Measurements from ENCODE around the gene ARHGAP35. TPM values are rescaled to one million over a fixed set of nuclear protein-coding genes. Genes with fewer than 3 reads are reported as not detected.

Gene ARHGAP35
- total RNA-seq, 1 experiment from 2014 or later = 64.1 TPM

- Histone ChIP-seq H3K9me3 (ENCODE audit: control insufficient read depth, insufficient read depth, low read depth, low read length) (no peaks in the 10 kb centered on the region), H3K4me1 (ENCODE audit: control insufficient read depth, insufficient read depth, low read length) (no peaks in the 10 kb centered on the region), H3K36me3 (ENCODE audit: control insufficient read depth, insufficient read depth, low read length) (no peaks in the 10 kb centered on the region), H3K27ac (ENCODE audit: low read length) (no peak overlapping the region), H3K4me3 (ENCODE audit: low read depth in 2 of 2, low read length in 2 of 2) (no peak overlapping the region), H3K27me3 (ENCODE audit: control insufficient read depth, insufficient read depth, low read length) (no peaks in the 10 kb centered on the region)
- CTCF ChIA-PET = no interaction called here
- ATAC-seq (no peak), DNase-seq (ENCODE audit: low read depth, low spot score) (no peak)
- TF ChIP-seq SIN3A (IDR thresholded peaks at IDR 0.05; ENCODE audit: borderline replicate concordance, insufficient read depth, low read depth, low read length) (no peak), POLR2AphosphoS5 (IDR thresholded peaks at IDR 0.05; ENCODE audit: low read depth, low read length) (no peak), CTCF (IDR thresholded peaks at IDR 0.05) (no peak), TCF7L2 (IDR thresholded peaks at IDR 0.05; ENCODE audit: low read depth, low read length) (no peak), REST (IDR thresholded peaks at IDR 0.05; ENCODE audit: insufficient read depth in 1 of 2, low read depth in 2 of 2, low read length in 1 of 2) (no peak)
- BruUV-seq (replicated peaks) = no TSS peak
- in situ Hi-C loops (cut with HindIII; ENCODE audit: low pct_unique_long_range_greater_than_20kb, low sequenced_read_pairs) = no loop called here
- POLR2A ChIA-PET = no interaction called here
- intact Hi-C loops (cut with micrococcal nuclease; ENCODE audit: unreplicated experiment) = no loop called here
Observed at GRCh38 chr19:46815833-46816627, 44.8 kb upstream of the ARHGAP35 start.

DNA sequence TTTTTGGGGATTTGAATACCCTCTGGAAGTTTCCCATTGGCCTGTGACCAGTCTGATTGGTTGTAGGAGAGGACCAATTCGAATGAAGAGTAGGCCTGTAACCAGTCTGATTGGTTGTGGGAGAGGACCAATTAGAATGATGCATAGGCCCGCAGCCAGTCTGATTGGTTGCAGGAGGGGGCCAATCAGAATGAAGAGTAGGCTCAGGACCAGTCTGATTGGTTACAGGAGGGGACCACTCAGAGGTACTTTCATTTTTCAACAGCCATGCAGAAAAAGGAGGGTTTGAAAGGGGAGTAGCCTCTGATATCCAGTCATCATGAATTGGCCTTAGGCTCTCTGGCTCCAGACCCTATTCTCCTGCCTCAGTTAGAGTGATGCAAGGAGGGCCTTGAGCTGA lies 42.0 kb upstream of the ARHGAP35 start:
- DNase-seq (ENCODE audit: low read depth, low spot score) = no peak
- POLR2A ChIA-PET = interaction anchor here (0.6 kb wide), 2 partner anchors 9 to 15 kb away, joined by 4 read pairs; no protein-coding TSS in a partner anchor

More for the DNA sequence above, 42.0 kb upstream of the ARHGAP35 start:
- in situ Hi-C loops (cut with HindIII; ENCODE audit: low pct_unique_long_range_greater_than_20kb, low sequenced_read_pairs) = no loop called here
- CTCF ChIA-PET = interaction anchor here (0.5 kb wide), 1 partner anchor 29 kb away, joined by 3 read pairs; no protein-coding TSS in a partner anchor
- no peak for ATAC-seq
- BruUV-seq (replicated peaks) = no TSS peak
- no peaks in the 10 kb centered on the region for H3K9me3 ChIP-seq (ENCODE audit: control insufficient read depth, insufficient read depth, low read depth, low read length)
- H3K27me3 ChIP-seq (ENCODE audit: control insufficient read depth, insufficient read depth, low read length) = no peaks in the 10 kb centered on the region
- H3K4me1 ChIP-seq (ENCODE audit: control insufficient read depth, insufficient read depth, low read length) = no peaks in the 10 kb centered on the region
- H3K4me3 ChIP-seq (ENCODE audit: low read depth in 2 of 2, low read length in 2 of 2) = no peak overlapping the region
- TF ChIP-seq TCF7L2 (IDR thresholded peaks at IDR 0.05; ENCODE audit: low read depth, low read length) = no peak
- no peak for TF ChIP-seq CTCF (IDR thresholded peaks at IDR 0.05)
- no peak for TF ChIP-seq REST (IDR thresholded peaks at IDR 0.05; ENCODE audit: insufficient read depth in 1 of 2, low read depth in 2 of 2, low read length in 1 of 2)
- TF ChIP-seq SIN3A (IDR thresholded peaks at IDR 0.05; ENCODE audit: borderline replicate concordance, insufficient read depth, low read depth, low read length) = no peak
- no peak for TF ChIP-seq POLR2AphosphoS5 (IDR thresholded peaks at IDR 0.05; ENCODE audit: low read depth, low read length)
- intact Hi-C loops (cut with micrococcal nuclease; ENCODE audit: unreplicated experiment) = no loop called here
- no peak overlapping the region for H3K27ac ChIP-seq (ENCODE audit: low read length)
- H3K36me3 ChIP-seq (ENCODE audit: control insufficient read depth, insufficient read depth, low read length) = no peaks in the 10 kb centered on the region
